Activated T-helper 17 cell treated with anti-CD3 and anti-CD28 coated beads, Interleukin-2, amount 50 U/mL, for 72 hours (primary cell): Measurements from ENCODE around the gene LIM2. TPM values are rescaled to one million over a fixed set of nuclear protein-coding genes. Genes with fewer than 3 reads are reported as not detected.
"Not testable (repeated sequence)": the region's sequence is repeated elsewhere in the genome, so short reads cannot be mapped to it uniquely, and the experiment has no call there.

Experiments used
- ATAC-seq: fragments of 150-1000 bp; cut with Tn5 transposase; replicated peaks from 2 replicates; pipeline ENCODE4 v1.10.0; 2021; ENCODE audit warnings: mild to moderate bottlenecking, moderate library complexity
- H3K27ac Mint-ChIP-seq: one replicate; pipeline ENCODE4 v1.8.0; 2022; ENCODE audit warnings: mixed read lengths
- H3K27me3 Mint-ChIP-seq: one replicate; pipeline ENCODE4 v1.8.0; 2022; ENCODE audit warnings: mixed read lengths
- H3K36me3 Mint-ChIP-seq: one replicate; pipeline ENCODE4 v1.8.0; 2022; ENCODE audit warnings: low read depth, mild to moderate bottlenecking, mixed read lengths
- H3K4me1 Mint-ChIP-seq: one replicate; pipeline ENCODE4 v1.8.0; 2022; ENCODE audit warnings: mixed read lengths
- H3K4me3 Mint-ChIP-seq: one replicate; pipeline ENCODE4 v1.8.0; 2022; ENCODE audit warnings: mild to moderate bottlenecking, mixed read lengths
- H3K9me3 Mint-ChIP-seq: one replicate; pipeline ENCODE4 v1.8.0; 2022; ENCODE audit warnings: mixed read lengths
- total RNA-seq, 2 donors: library from RNA; stranded (reverse); gene quantifications; one replicate each; pipeline ENCODE4 v1.2.3, GENCODE V29; 2022

Gene LIM2
- under 1 TPM in 1 of 2 donors, not detected in 1; 0.40 TPM for total RNA-seq

- peak within 1 kb of the TSS; percentile 81 for H3K27ac Mint-ChIP-seq
- no peaks in the 10 kb centered on the region for H3K27me3 Mint-ChIP-seq
- no peak within 1 kb of the TSS for H3K4me3 Mint-ChIP-seq
Measured at GRCh38 chr19:51387924-51388389, at the start of gene LIM2. TSS of gene LIM2 (minus strand) at chr19:51387974. CDS start at chr19:51387443, 531 bp downstream.

GRCh38 chr19:51434456-51434855, 46.7 kb upstream of the LIM2 start:
- Mint-ChIP-seq H3K27ac (no peak overlapping the region), H3K36me3 (no peaks in the 10 kb centered on the region), H3K9me3 (no peaks in the 10 kb centered on the region), H3K4me3 (no peak overlapping the region), H3K4me1 (peaks cover 10% of the 10 kb centered on the region), H3K27me3 (peaks cover 3% of the 10 kb centered on the region)
- ATAC-seq = no peak

More at GRCh38 chr19:51387924-51388389, at the start of gene LIM2:
- Mint-ChIP-seq H3K36me3 (no peaks in the 10 kb centered on the region), H3K4me1 (peaks cover 10% of the 10 kb centered on the region), H3K9me3 (no peaks in the 10 kb centered on the region)
- ATAC-seq = no peak

GRCh38 chr19:51433043-51433442, 45.3 kb upstream of the LIM2 start:
- ATAC-seq = peak; percentile 47
- Mint-ChIP-seq H3K27me3 (peaks cover 3% of the 10 kb centered on the region), H3K4me1 (peaks cover under 1% of the 10 kb centered on the region), H3K9me3 (no peaks in the 10 kb centered on the region), H3K36me3 (no peaks in the 10 kb centered on the region), H3K4me3 (no peak overlapping the region), H3K27ac (no peak overlapping the region)

GRCh38 chr19:51431124-51431523, 43.4 kb upstream of the LIM2 start:
- no peak overlapping the region for H3K27ac Mint-ChIP-seq
- no peaks in the 10 kb centered on the region for H3K9me3 Mint-ChIP-seq
- no peaks in the 10 kb centered on the region for H3K27me3 Mint-ChIP-seq
- H3K4me3 Mint-ChIP-seq = no peak overlapping the region
- ATAC-seq = no peak
- H3K4me1 Mint-ChIP-seq = no peaks in the 10 kb centered on the region
- H3K36me3 Mint-ChIP-seq = no peaks in the 10 kb centered on the region

- Mint-ChIP-seq H3K36me3 (no peaks in the 10 kb centered on the region), H3K27ac (no peak overlapping the region), H3K9me3 (no peaks in the 10 kb centered on the region), H3K4me1 (no peaks in the 10 kb centered on the region), H3K4me3 (no peak overlapping the region), H3K27me3 (no peaks in the 10 kb centered on the region)
- ATAC-seq = no peak
Measured at GRCh38 chr19:51430221-51430620, 42.4 kb upstream of the LIM2 start.

GRCh38 chr19:51427201-51427600, 39.4 kb upstream of the LIM2 start:
- Mint-ChIP-seq H3K4me1 (peaks cover under 1% of the 10 kb centered on the region), H3K27ac (no peak overlapping the region), H3K9me3 (no peaks in the 10 kb centered on the region), H3K27me3 (no peaks in the 10 kb centered on the region), H3K36me3 (no peaks in the 10 kb centered on the region), H3K4me3 (no peak overlapping the region)
- no peak for ATAC-seq

- H3K27ac Mint-ChIP-seq = no peak overlapping the region
- peaks cover 13% of the 10 kb centered on the region for H3K27me3 Mint-ChIP-seq
- H3K36me3 Mint-ChIP-seq = no peaks in the 10 kb centered on the region
- peak; percentile 76 for ATAC-seq
- no peaks in the 10 kb centered on the region for H3K9me3 Mint-ChIP-seq
- no peak overlapping the region for H3K4me3 Mint-ChIP-seq
- H3K4me1 Mint-ChIP-seq = peaks cover 9% of the 10 kb centered on the region
Measured at GRCh38 chr19:51422053-51422448, 34.3 kb upstream of the LIM2 start.

GRCh38 chr19:51421229-51422052, 33.7 kb upstream of the LIM2 start:
- no peak overlapping the region for H3K27ac Mint-ChIP-seq
- no peaks in the 10 kb centered on the region for H3K9me3 Mint-ChIP-seq
- no peak for ATAC-seq
- H3K4me1 Mint-ChIP-seq = peaks cover 9% of the 10 kb centered on the region
- peaks cover 15% of the 10 kb centered on the region for H3K27me3 Mint-ChIP-seq
- no peak overlapping the region for H3K4me3 Mint-ChIP-seq
- no peaks in the 10 kb centered on the region for H3K36me3 Mint-ChIP-seq

- H3K4me3 Mint-ChIP-seq, H3K36me3 Mint-ChIP-seq, H3K27ac Mint-ChIP-seq, ATAC-seq, H3K9me3 Mint-ChIP-seq, H3K4me1 Mint-ChIP-seq: not testable (repeated sequence)
- H3K27me3 Mint-ChIP-seq = peaks cover 15% of the 10 kb centered on the region
Measured at GRCh38 chr19:51420511-51420910, 32.7 kb upstream of the LIM2 start.

GRCh38 chr19:51418707-51419106, 30.9 kb upstream of the LIM2 start:
- Mint-ChIP-seq H3K4me1 (peaks cover 9% of the 10 kb centered on the region), H3K27ac (no peak overlapping the region), H3K4me3 (no peak overlapping the region), H3K36me3 (no peaks in the 10 kb centered on the region), H3K27me3 (peaks cover 15% of the 10 kb centered on the region), H3K9me3 (no peaks in the 10 kb centered on the region)
- ATAC-seq = peak; percentile 45

- no peak overlapping the region for H3K27ac Mint-ChIP-seq
- peaks cover 9% of the 10 kb centered on the region for H3K4me1 Mint-ChIP-seq
- H3K9me3 Mint-ChIP-seq = no peaks in the 10 kb centered on the region
- H3K4me3 Mint-ChIP-seq = no peak overlapping the region
- ATAC-seq = no peak
- H3K27me3 Mint-ChIP-seq = peaks cover 15% of the 10 kb centered on the region
- no peaks in the 10 kb centered on the region for H3K36me3 Mint-ChIP-seq
Measured at GRCh38 chr19:51417810-51418157, 30.0 kb upstream of the LIM2 start.

- H3K27ac Mint-ChIP-seq = no peak within 1 kb of the TSS
Measured at GRCh38 chr19:51417107-51417809, 29.5 kb upstream of the LIM2 start, which contains the start of gene SIGLEC10. TSS of gene SIGLEC10 (minus strand) at chr19:51417642. CDS start at chr19:51417581, 61 bp downstream.

GRCh38 chr19:51416422-51416821, 28.6 kb upstream of the LIM2 start:
- H3K27me3 Mint-ChIP-seq = peaks cover 16% of the 10 kb centered on the region
- not testable (repeated sequence) for H3K27ac Mint-ChIP-seq, H3K4me1 Mint-ChIP-seq, H3K4me3 Mint-ChIP-seq, ATAC-seq, H3K36me3 Mint-ChIP-seq, H3K9me3 Mint-ChIP-seq

More at GRCh38 chr19:51417107-51417809, 29.5 kb upstream of the LIM2 start, which contains the start of gene SIGLEC10:
- no peaks in the 10 kb centered on the region for H3K9me3 Mint-ChIP-seq
- no peak within 1 kb of the TSS for H3K4me3 Mint-ChIP-seq
- peak; percentile 76 for ATAC-seq
- peaks cover 9% of the 10 kb centered on the region for H3K4me1 Mint-ChIP-seq
- H3K27me3 Mint-ChIP-seq = peaks cover 16% of the 10 kb centered on the region
- H3K36me3 Mint-ChIP-seq = no peaks in the 10 kb centered on the region

GRCh38 chr19:51415187-51415586, 27.4 kb upstream of the LIM2 start:
- Mint-ChIP-seq H3K27ac (no peak overlapping the region), H3K4me1 (peaks cover 5% of the 10 kb centered on the region), H3K9me3 (no peaks in the 10 kb centered on the region), H3K27me3 (peaks cover 16% of the 10 kb centered on the region), H3K36me3 (no peaks in the 10 kb centered on the region), H3K4me3 (no peak overlapping the region)
- ATAC-seq = no peak
